Hepatocyte (in vitro differentiated cells): ENCODE measurements around the gene CYP4Z1. TPM values are rescaled to one million over a fixed set of nuclear protein-coding genes. Genes with fewer than 3 reads are reported as not detected.
A peak's percentile ranks its signal among the peaks of the same experiment; 100 is the strongest.

ENCODE experiments used
- DNase-seq: peaks from one replicate; pipeline ENCODE4 v3.0.0-alpha.2; 2016; ENCODE audit warnings: low spot score
- H2AFZ ChIP-seq: fragments of 200-600 bp; sonication (generic); 2 replicates; pipeline ENCODE4 v1.6.0; 2016; ENCODE audit warnings: antibody characterized with exemption, mild to moderate bottlenecking
- H3K27ac ChIP-seq: fragments of 200-600 bp; sonication (generic); 2 replicates; pipeline ENCODE4 v1.5.1; 2016; ENCODE audit warnings: mild to moderate bottlenecking
- H3K27me3 ChIP-seq: fragments of 200-600 bp; sonication (generic); 2 replicates; pipeline ENCODE4 v1.6.1; 2016
- H3K36me3 ChIP-seq: fragments of 200-600 bp; sonication (generic); replicated peaks from 2 replicates; pipeline ENCODE4 v1.5.1; 2016; ENCODE audit warnings: low read depth; ENCODE audit not compliant: insufficient read depth
- H3K4me1 ChIP-seq: fragments of 200-600 bp; sonication (generic); 2 replicates; pipeline ENCODE4 v1.5.1; 2016; ENCODE audit warnings: mild to moderate bottlenecking, moderate library complexity; ENCODE audit not compliant: insufficient read depth
- H3K4me2 ChIP-seq: fragments of 200-600 bp; sonication (generic); 2 replicates; pipeline ENCODE4 v1.6.0; 2016
- H3K4me3 ChIP-seq: fragments of 200-600 bp; sonication (generic); 2 replicates; pipeline ENCODE4 v1.5.1; 2016; ENCODE audit warnings: mild to moderate bottlenecking
- H3K79me2 ChIP-seq: fragments of 200-600 bp; sonication (generic); 2 replicates; pipeline ENCODE4 v1.6.0; 2017; ENCODE audit warnings: mild to moderate bottlenecking
- H3K9me2 ChIP-seq: fragments of 200-600 bp; sonication (generic); replicated peaks from 2 replicates; pipeline ENCODE4 v1.6.0; 2017; ENCODE audit warnings: mild to moderate bottlenecking; ENCODE audit not compliant: insufficient read depth
- H3K9me3 ChIP-seq: fragments of 200-600 bp; sonication (generic); 2 replicates; pipeline ENCODE4 v1.5.1; 2016; ENCODE audit warnings: low read depth, mild to moderate bottlenecking
- H4K20me1 ChIP-seq: fragments of 200-600 bp; sonication (generic); 2 replicates; pipeline ENCODE4 v1.6.0; 2016; ENCODE audit warnings: mild to moderate bottlenecking; ENCODE audit not compliant: insufficient read depth, poor library complexity, severe bottlenecking
- CTCF ChIP-seq: fragments of 200-600 bp; sonication (generic); IDR thresholded peaks from 2 replicates; pipeline ENCODE4 v1.5.1; 2016; ENCODE audit warnings: antibody characterized with exemption, mild to moderate bottlenecking; ENCODE audit not compliant: poor library complexity
- EZH2 ChIP-seq: fragments of 200-600 bp; sonication (generic); IDR thresholded peaks from 2 replicates; pipeline ENCODE4 v1.6.1; 2016; ENCODE audit warnings: antibody characterized with exemption, mild to moderate bottlenecking, borderline replicate concordance
- EZH2phosphoT487 ChIP-seq: fragments of 200-600 bp; sonication (generic); IDR thresholded peaks from one replicate; pipeline ENCODE4 v1.6.1; 2018; ENCODE audit warnings: antibody characterized with exemption, mild to moderate bottlenecking, low read depth, moderate library complexity; ENCODE audit not compliant: unreplicated experiment, severe bottlenecking
- WGBS: methylation state at CpG from one replicate; pipeline ENCODE4 v1.1.6; 2016; ENCODE audit warnings: low lambda C conversion rate; ENCODE audit errors: missing lambda C conversion rate; 5-methylcytosine and 5-hydroxymethylcytosine counted together
- polyA plus RNA-seq: library from polyadenylated mRNA; unstranded; fragments of >200 nt; fragmentation: Nextera tagmentation; extraction: Ambion mirVana; gene quantifications from 2 replicates; pipeline ENCODE4 v1.2.1, GENCODE V29; 2016
- total RNA-seq: library from RNA; depleted of rRNA; stranded (reverse); fragments of >200 nt; gene quantifications from 2 replicates; pipeline ENCODE4 v1.2.3, GENCODE V29; 2014

Gene CYP4Z1
- total and polyA plus RNA-seq, 2 experiments from 2014 or later, result not detected

- DNase-seq, result no peak
- Histone ChIP-seq H3K9me2 (no peaks in the 10 kb centered on the region), H2AFZ (peak overlapping the region; percentile 49), H3K27ac (no peak overlapping the region), H3K79me2 (no peaks in the 10 kb centered on the region), H3K27me3 (peaks cover 34% of the 10 kb centered on the region), H3K9me3 (no peaks in the 10 kb centered on the region), H4K20me1 (no peaks in the 10 kb centered on the region), H3K4me2 (peak overlapping the region; percentile 93), H3K4me3 (no peak overlapping the region), H3K36me3 (no peaks in the 10 kb centered on the region), H3K4me1 (no peaks in the 10 kb centered on the region)
- WGBS, result 38% methylated on average over 8 of the region's 8 CpGs
- TF ChIP-seq EZH2, result no peak
- TF ChIP-seq CTCF, result no peak
- TF ChIP-seq EZH2phosphoT487, result no peak
Measured at GRCh38 chr1:47024141-47024801, 42.8 kb upstream of the CYP4Z1 start.

- no peak overlapping the region for H3K4me2 ChIP-seq
- peaks cover 7% of the 10 kb centered on the region for H3K27me3 ChIP-seq
- no peak overlapping the region for H2AFZ ChIP-seq
- H3K4me1 ChIP-seq, result no peaks in the 10 kb centered on the region
- H3K4me3 ChIP-seq, result no peak overlapping the region
- no peaks in the 10 kb centered on the region for H3K79me2 ChIP-seq
- no peak for DNase-seq
- no peaks in the 10 kb centered on the region for H4K20me1 ChIP-seq
- H3K9me2 ChIP-seq, result no peaks in the 10 kb centered on the region
- WGBS, result 79% methylated on average over 3 of the region's 3 CpGs
- no peak overlapping the region for H3K27ac ChIP-seq
- no peaks in the 10 kb centered on the region for H3K9me3 ChIP-seq
- no peaks in the 10 kb centered on the region for H3K36me3 ChIP-seq
- TF ChIP-seq EZH2 (no peak), EZH2phosphoT487 (no peak), CTCF (no peak)
Measured at GRCh38 chr1:47030170-47030805, 36.7 kb upstream of the CYP4Z1 start.

- DNase-seq, result no peak
- Histone ChIP-seq H3K36me3 (no peaks in the 10 kb centered on the region), H3K9me3 (no peaks in the 10 kb centered on the region), H4K20me1 (no peaks in the 10 kb centered on the region), H3K79me2 (no peaks in the 10 kb centered on the region), H3K9me2 (no peaks in the 10 kb centered on the region), H3K27me3 (peaks cover under 1% of the 10 kb centered on the region), H3K4me3 (no peak overlapping the region), H3K4me1 (no peaks in the 10 kb centered on the region), H3K27ac (no peak overlapping the region), H3K4me2 (no peak overlapping the region), H2AFZ (no peak overlapping the region)
- TF ChIP-seq EZH2phosphoT487 (no peak), EZH2 (no peak), CTCF (no peak)
- 75% methylated on average over 3 of the region's 3 CpGs for WGBS
Measured at GRCh38 chr1:47031059-47031458, 36.0 kb upstream of the CYP4Z1 start.
